ENCODE measurements around the gene FSTL1.
A peak's percentile ranks its signal among the peaks of the same experiment; 100 is the strongest.

Gene FSTL1

DNA sequence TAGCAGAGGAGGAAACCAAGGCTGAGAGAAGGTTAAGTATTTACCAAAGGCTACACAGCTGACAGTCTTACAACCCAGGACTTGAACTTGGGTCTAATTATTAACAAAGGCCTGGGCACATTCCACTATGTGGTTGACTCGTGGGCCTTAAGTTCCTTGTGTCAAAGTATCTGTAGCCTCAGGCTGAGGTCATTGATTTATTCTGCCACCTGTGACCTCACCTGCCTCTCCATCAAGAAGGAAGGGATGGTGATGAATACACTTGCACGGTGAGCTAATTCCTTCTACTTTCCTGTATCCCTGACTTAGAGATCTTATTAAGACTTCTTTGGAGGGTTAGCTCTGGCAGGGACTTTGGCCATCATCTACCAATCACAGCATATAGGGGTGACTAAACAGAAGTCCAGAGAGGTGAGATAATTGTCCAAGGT lies 81.7 kb downstream of the FSTL1 start:
- TF ChIP-seq, protein P1, sequence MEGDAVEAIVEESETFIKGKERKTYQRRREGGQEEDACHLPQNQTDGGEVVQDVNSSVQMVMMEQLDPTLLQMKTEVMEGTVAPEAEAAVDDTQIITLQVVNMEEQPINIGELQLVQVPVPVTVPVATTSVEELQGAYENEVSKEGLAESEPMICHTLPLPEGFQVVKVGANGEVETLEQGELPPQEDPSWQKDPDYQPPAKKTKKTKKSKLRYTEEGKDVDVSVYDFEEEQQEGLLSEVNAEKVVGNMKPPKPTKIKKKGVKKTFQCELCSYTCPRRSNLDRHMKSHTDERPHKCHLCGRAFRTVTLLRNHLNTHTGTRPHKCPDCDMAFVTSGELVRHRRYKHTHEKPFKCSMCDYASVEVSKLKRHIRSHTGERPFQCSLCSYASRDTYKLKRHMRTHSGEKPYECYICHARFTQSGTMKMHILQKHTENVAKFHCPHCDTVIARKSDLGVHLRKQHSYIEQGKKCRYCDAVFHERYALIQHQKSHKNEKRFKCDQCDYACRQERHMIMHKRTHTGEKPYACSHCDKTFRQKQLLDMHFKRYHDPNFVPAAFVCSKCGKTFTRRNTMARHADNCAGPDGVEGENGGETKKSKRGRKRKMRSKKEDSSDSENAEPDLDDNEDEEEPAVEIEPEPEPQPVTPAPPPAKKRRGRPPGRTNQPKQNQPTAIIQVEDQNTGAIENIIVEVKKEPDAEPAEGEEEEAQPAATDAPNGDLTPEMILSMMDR (IDR thresholded peaks at IDR 0.05; ENCODE audit: control extremely low read depth, extremely low read depth, low read depth, missing control alignments), result no peak
- no peak for DNase-seq (ENCODE audit: extremely low spot score)
- POLR2A ChIA-PET, result no interaction called here
- CTCF ChIA-PET, result interaction anchor here (0.8 to 1.4 kb wide), 3 partner anchors 15 to 48 kb away, joined by 3 to 6 read pairs (median 3); partner anchors contain the start of gene LRRC58

DNA sequence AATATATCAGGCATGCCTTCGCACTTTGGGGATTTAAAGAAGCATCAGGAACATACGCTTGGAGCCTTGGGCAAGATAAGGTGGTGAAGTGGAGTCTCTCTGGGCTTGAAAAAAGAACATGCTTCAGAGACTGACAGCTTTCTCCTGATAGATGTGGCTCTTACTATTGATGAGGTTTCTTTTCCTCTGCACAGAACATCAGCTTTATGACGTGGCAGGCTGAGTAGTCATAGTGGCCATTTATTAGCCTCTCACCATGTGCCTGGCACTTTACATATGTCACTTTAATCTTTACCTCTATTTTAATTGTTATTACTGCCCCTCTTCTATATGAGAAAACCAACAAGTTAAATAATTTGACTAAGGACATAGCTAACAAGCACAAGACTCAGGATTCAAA lies 82.6 kb downstream of the FSTL1 start:
- CTCF ChIA-PET, result interaction anchor here (1.4 kb wide), 1 partner anchor 55 kb away, joined by 3 read pairs; no protein-coding TSS in a partner anchor
- TF ChIP-seq, protein P1 (IDR thresholded peaks at IDR 0.05; ENCODE audit: control extremely low read depth, extremely low read depth, low read depth, missing control alignments), result no peak
- DNase-seq (ENCODE audit: extremely low spot score), result no peak
- POLR2A ChIA-PET, result no interaction called here

DNA sequence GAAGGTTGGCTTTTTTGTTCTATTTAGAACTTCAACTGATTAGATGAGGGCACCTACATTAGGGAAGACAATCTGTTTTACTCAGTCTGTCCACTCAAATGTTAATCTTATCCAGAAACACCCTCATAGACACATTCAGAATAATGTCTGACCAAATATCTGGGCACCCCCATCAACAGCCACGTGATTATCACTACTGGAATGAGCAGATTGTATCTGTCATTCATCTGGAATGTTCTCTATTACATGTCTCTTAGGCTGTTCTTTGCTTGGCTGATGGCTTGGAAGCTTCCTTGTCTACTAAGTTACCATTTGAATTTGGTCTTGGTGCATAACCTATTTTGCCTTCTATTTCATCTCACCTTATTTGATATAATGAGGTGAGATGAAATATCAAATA lies 86.0 kb downstream of the FSTL1 start:
- POLR2A ChIA-PET, result no interaction called here
- TF ChIP-seq, protein P1 (IDR thresholded peaks at IDR 0.05; ENCODE audit: control extremely low read depth, extremely low read depth, low read depth, missing control alignments), result no peak
- CTCF ChIA-PET, result interaction anchor here (1.0 kb wide), 1 partner anchor 52 kb away, joined by 3 read pairs; no protein-coding TSS in a partner anchor
- DNase-seq (ENCODE audit: extremely low spot score), result no peak

DNA sequence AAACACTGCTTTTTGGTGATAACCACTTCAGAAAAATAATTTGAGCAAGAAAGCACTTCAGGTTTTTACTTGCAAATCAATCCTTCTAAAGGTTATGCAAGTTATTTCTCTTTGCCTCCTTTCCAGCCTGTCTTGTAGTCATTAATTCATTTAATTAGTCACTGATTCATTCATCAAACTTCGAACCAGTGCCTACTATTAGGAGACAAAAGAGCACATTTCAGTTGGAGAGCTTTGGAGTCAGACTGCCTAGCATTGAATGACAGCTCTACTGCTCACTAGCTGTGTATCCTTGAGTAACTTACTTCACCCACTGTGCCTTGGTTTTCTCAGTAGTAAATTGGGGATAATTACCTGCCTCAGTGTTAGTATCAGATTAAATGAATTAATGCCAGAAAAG lies 86.7 kb downstream of the FSTL1 start:
- ChIA-PET POLR2A (no interaction called here), CTCF (interaction anchor here (1.0 to 1.2 kb wide), 2 partner anchors 12 to 53 kb away, joined by 3 read pairs; no protein-coding TSS in a partner anchor)
- TF ChIP-seq, protein P1 (IDR thresholded peaks at IDR 0.05; ENCODE audit: control extremely low read depth, extremely low read depth, low read depth, missing control alignments), result no peak
- DNase-seq (ENCODE audit: extremely low spot score), result no peak

DNA sequence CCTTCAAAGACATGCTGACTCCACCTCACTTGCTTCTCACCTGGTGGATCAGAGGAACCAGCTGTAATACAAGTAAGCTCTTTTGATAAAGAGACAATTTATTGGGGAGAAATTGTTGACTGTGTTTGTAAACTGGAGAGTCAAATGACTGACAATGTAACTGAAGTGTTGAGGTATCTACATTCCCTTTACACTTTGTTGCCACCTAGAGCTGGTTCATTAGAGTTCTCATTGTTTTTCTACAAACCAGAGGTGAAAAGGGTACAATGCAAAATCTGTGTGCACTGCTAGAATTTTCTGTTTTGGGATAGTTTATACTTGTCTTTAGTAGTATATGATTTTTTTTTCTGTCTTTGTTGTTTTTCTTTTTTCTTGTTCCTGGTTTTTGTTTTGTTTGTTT lies 93.0 kb downstream of the FSTL1 start:
- ChIA-PET CTCF (interaction anchor here (1.8 to 2.5 kb wide), 2 partner anchors 59 to 113 kb away, joined by 7 to 12 read pairs; no protein-coding TSS in a partner anchor), POLR2A (no interaction called here)
- no peak for DNase-seq (ENCODE audit: extremely low spot score)
- TF ChIP-seq, protein P1 (IDR thresholded peaks at IDR 0.05; ENCODE audit: control extremely low read depth, extremely low read depth, low read depth, missing control alignments), result peak; percentile 14

DNA sequence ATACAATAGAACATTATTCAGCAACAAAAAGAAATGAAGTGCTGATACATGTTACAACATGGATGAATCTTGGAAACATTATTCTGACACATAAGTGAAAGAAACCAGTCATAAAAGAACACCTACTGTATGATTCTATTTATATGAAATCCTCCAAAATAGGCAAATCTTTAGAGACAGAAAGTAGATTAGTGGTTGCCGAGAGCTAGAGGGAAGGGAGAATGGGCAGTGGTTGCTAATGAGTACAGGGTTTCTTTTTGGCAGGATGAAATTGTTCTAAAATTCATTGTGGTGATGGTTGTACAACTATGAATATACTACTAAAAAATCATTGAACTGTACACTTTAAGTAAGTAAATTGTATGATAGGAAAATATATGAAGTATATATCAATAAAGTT lies 95.3 kb downstream of the FSTL1 start:
- POLR2A ChIA-PET, result no interaction called here
- no peak for DNase-seq (ENCODE audit: extremely low spot score)
- TF ChIP-seq, protein P1 (IDR thresholded peaks at IDR 0.05; ENCODE audit: control extremely low read depth, extremely low read depth, low read depth, missing control alignments), result no peak
- CTCF ChIA-PET, result interaction anchor here (1.5 to 2.5 kb wide), 2 partner anchors 61 to 62 kb away, joined by 4 to 12 read pairs; no protein-coding TSS in a partner anchor
